Sigmoid colon (tissue), 4 donors: Measurements from ENCODE around the gene CA7.

Experiments
- POLR2AphosphoS5 ChIP-seq, 4 donors: sonication (generic); formaldehyde crosslinking; IDR thresholded peaks; one replicate each; pipeline ENCODE4 v1.6.1; 2017; ENCODE audit warnings: antibody characterized with exemption in 4 of 4
- TF ChIP-seq, protein P1 (sequence below), 4 experiments: fragments of 450-650 bp in 3 of 4; fragments of 200-600 bp in 1 of 4; IDR thresholded peaks; one replicate each; pipeline ENCODE4 v1.5.1; 2016 to 2019; ENCODE audit warnings: antibody characterized with exemption in 4 of 4, mild to moderate bottlenecking in 3 of 4, moderate library complexity in 2 of 4

GRCh38 chr16:66842765-66843164 lies 1.4 kb upstream of the CA7 start:
- TF ChIP-seq, protein P1, sequence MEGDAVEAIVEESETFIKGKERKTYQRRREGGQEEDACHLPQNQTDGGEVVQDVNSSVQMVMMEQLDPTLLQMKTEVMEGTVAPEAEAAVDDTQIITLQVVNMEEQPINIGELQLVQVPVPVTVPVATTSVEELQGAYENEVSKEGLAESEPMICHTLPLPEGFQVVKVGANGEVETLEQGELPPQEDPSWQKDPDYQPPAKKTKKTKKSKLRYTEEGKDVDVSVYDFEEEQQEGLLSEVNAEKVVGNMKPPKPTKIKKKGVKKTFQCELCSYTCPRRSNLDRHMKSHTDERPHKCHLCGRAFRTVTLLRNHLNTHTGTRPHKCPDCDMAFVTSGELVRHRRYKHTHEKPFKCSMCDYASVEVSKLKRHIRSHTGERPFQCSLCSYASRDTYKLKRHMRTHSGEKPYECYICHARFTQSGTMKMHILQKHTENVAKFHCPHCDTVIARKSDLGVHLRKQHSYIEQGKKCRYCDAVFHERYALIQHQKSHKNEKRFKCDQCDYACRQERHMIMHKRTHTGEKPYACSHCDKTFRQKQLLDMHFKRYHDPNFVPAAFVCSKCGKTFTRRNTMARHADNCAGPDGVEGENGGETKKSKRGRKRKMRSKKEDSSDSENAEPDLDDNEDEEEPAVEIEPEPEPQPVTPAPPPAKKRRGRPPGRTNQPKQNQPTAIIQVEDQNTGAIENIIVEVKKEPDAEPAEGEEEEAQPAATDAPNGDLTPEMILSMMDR (IDR thresholded peaks at IDR 0.05) = no peak
- TF ChIP-seq POLR2AphosphoS5 (IDR thresholded peaks at IDR 0.05) = no peak
